GM04504 (cell line): ENCODE data around the gene LARP1.
A peak's percentile ranks its signal among the peaks of the same experiment; 100 is the strongest.
"Not testable (repeated sequence)": the region's sequence is repeated elsewhere in the genome, so short reads cannot be mapped to it uniquely, and the experiment has no call there.

Experiments used
- DNase-seq: peaks from one replicate; pipeline ENCODE4 v3.0.0-alpha.2; 2012; ENCODE audit warnings: low read depth

Gene LARP1

GRCh38 chr5:154824070-154824469 is 68.9 kb downstream of the LARP1 start:
- no peak for DNase-seq

GRCh38 chr5:154829181-154829588 is 74.0 kb downstream of the LARP1 start:
- DNase-seq = no peak

- no peak for DNase-seq
Measured at GRCh38 chr5:154829589-154830218, 74.5 kb downstream of the LARP1 start.

GRCh38 chr5:154830219-154830595 is 75.0 kb downstream of the LARP1 start:
- no peak for DNase-seq

- no peak for DNase-seq
Measured at GRCh38 chr5:154830596-154830995, 75.4 kb downstream of the LARP1 start.

GRCh38 chr5:154831451-154831850 is 76.3 kb downstream of the LARP1 start:
- no peak for DNase-seq

- DNase-seq = not testable (repeated sequence)
Measured at GRCh38 chr5:154832804-154833203, 77.6 kb downstream of the LARP1 start.

- DNase-seq = no peak
Measured at GRCh38 chr5:154834053-154834452, 78.9 kb downstream of the LARP1 start.

GRCh38 chr5:154835701-154836052 is 80.5 kb downstream of the LARP1 start:
- not testable (repeated sequence) for DNase-seq

GRCh38 chr5:154836225-154836624 is 81.0 kb downstream of the LARP1 start:
- DNase-seq = no peak

- no peak for DNase-seq
Measured at GRCh38 chr5:154837009-154837901, 82.1 kb downstream of the LARP1 start.

- DNase-seq = no peak
Measured at GRCh38 chr5:154840435-154841272, 85.5 kb downstream of the LARP1 start.

- no peak for DNase-seq
Measured at GRCh38 chr5:154841273-154841661, 86.1 kb downstream of the LARP1 start.

GRCh38 chr5:154842689-154843530 is 87.7 kb downstream of the LARP1 start:
- no peak for DNase-seq

GRCh38 chr5:154844809-154845208 is 89.6 kb downstream of the LARP1 start:
- DNase-seq = no peak

GRCh38 chr5:154849264-154849785 is 94.1 kb downstream of the LARP1 start:
- no peak for DNase-seq

GRCh38 chr5:154849791-154850201 is 94.6 kb downstream of the LARP1 start:
- DNase-seq = no peak

- peak; percentile 44 for DNase-seq
Measured at GRCh38 chr5:154850255-154851062, 95.3 kb downstream of the LARP1 start, which contains the start of gene FAXDC2. TSS of gene FAXDC2 (minus strand) at chr5:154850603. CDS start at chr5:154838178, 12,425 bp downstream.

GRCh38 chr5:154851351-154851750 is 96.2 kb downstream of the LARP1 start:
- no peak for DNase-seq

- DNase-seq = peak; percentile 92
Measured at GRCh38 chr5:154857530-154858296, 102.5 kb downstream of the LARP1 start.
